ENCODE measurements around the gene TMEM205. TPM values are rescaled to one million over a fixed set of nuclear protein-coding genes. Genes with fewer than 3 reads are reported as not detected.

The TMEM205 gene
- total RNA-seq, 4 donors from 2014 or later: 266 to 1,029 (median 650) TPM

DNA sequence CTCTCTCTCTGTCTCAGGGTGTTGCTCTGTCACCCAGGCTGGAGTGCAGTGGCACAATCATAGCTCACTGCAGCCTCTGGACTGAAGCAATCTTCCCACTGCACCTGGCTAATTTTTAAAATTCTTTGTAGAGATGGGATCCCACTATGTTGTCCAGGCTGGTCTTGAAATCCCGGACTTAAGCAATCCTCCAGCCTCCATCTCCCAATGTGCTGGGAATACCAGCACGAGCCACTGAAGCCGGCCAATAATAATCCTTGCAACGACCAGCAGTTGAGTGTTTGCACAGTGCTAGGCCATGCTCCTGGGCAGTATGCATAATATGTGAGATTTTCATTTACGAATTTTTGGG, 38.7 kb upstream of the TMEM205 start:
- H3K9me3 ChIP-seq: no peaks in the 10 kb centered on the region
- peak overlapping the region in 2 of 3 donors; percentile 14 to 78 for H3K27ac ChIP-seq
- H3K36me3 ChIP-seq: no peaks in the 10 kb centered on the region
- no peak overlapping the region for H3K4me3 ChIP-seq (replicated peaks in 1 of 3)
- WGBS, 2 donors: 77 to 78% methylated on average over 5 of the region's 5 CpGs
- intact Hi-C loops (cut with DNase I): loop anchor here (5.0 kb wide), 1 partner anchor 53 kb away; the partner anchor contains the start of genes ODAD3 and PRKCSH
- TF ChIP-seq CTCF (IDR thresholded peaks at IDR 0.05) (no peak), POLR2A (IDR thresholded peaks at IDR 0.05) (no peak)
- H3K4me1 ChIP-seq: peaks cover 16 to 40% of the 10 kb centered on the region in 2 donors
- no peak for DNase-seq
- H3K27me3 ChIP-seq: no peaks in the 10 kb centered on the region

GRCh38 chr19:11383706-11384048, 37.6 kb upstream of the TMEM205 start:
- Histone ChIP-seq H3K27ac (peak overlapping the region; percentile 57 to 82 (median 78)), H3K9me3 (no peaks in the 10 kb centered on the region), H3K27me3 (no peaks in the 10 kb centered on the region), H3K4me1 (peaks cover 16 to 44% of the 10 kb centered on the region in 2 donors), H3K36me3 (no peaks in the 10 kb centered on the region), H3K4me3 (replicated peaks in 1 of 3) (peak overlapping the region in 2 of 3 donors; percentile 5 to 34)
- TF ChIP-seq CTCF (IDR thresholded peaks at IDR 0.05) (no peak), POLR2A (IDR thresholded peaks at IDR 0.05) (no peak)
- DNase-seq: no peak
- intact Hi-C loops (cut with DNase I): loop anchor here (5.0 kb wide), 1 partner anchor 54 kb away; the partner anchor contains the start of genes ODAD3 and PRKCSH
- 0% methylated on average over 4 to 6 of the region's 9 CpGs for WGBS, 2 donors

- peaks cover 16 to 50% of the 10 kb centered on the region in 2 donors for H3K4me1 ChIP-seq
- peak overlapping the region in 2 of 3 donors; percentile 57 to 78 for H3K27ac ChIP-seq
- peak overlapping the region in 2 of 3 donors; percentile 5 to 34 for H3K4me3 ChIP-seq (replicated peaks in 1 of 3)
- no peaks in the 10 kb centered on the region for H3K36me3 ChIP-seq
- TF ChIP-seq CTCF (IDR thresholded peaks at IDR 0.05) (peak in 5 of 6 experiments; percentile 23 to 56 (median 47)), POLR2A (IDR thresholded peaks at IDR 0.05) (no peak)
- no peaks in the 10 kb centered on the region for H3K27me3 ChIP-seq
- intact Hi-C loops (cut with DNase I): loop anchor here (5.0 kb wide), 1 partner anchor 54 kb away; the partner anchor contains the start of genes ODAD3 and PRKCSH
- WGBS, 2 donors: 0 to 1% methylated on average over 14 to 16 of the region's 65 CpGs
- DNase-seq: peak; percentile 60 to 65
- H3K9me3 ChIP-seq: no peaks in the 10 kb centered on the region
Measured at GRCh38 chr19:11382898-11383705, 37.0 kb upstream of the TMEM205 start.

- intact Hi-C loops (cut with DNase I): loop anchor here (5.0 kb wide), 1 partner anchor 56 kb away; the partner anchor contains the start of genes ODAD3 and PRKCSH
- H3K4me1 ChIP-seq: peaks cover 26 to 72% of the 10 kb centered on the region in 2 donors
- H3K9me3 ChIP-seq: no peaks in the 10 kb centered on the region
- 4 to 5% methylated on average over 33 to 47 of the region's 54 CpGs for WGBS, 2 donors
- peak overlapping the region; percentile 22 to 44 (median 34) for H3K4me3 ChIP-seq (replicated peaks in 1 of 3)
- TF ChIP-seq POLR2A (IDR thresholded peaks at IDR 0.05) (peak in 1 of 2 donors; percentile 96), CTCF (IDR thresholded peaks at IDR 0.05) (peak; percentile 40 to 90 (median 76))
- no peaks in the 10 kb centered on the region for H3K27me3 ChIP-seq
- H3K36me3 ChIP-seq: no peaks in the 10 kb centered on the region
- peak; percentile 98 for DNase-seq
- peak overlapping the region; percentile 78 to 95 (median 86) for H3K27ac ChIP-seq
Measured at GRCh38 chr19:11380653-11381537, 34.8 kb upstream of the TMEM205 start.

All from thyroid gland (tissue), 4 donors.